ENCODE results near the gene TBC1D16. TPM values are rescaled to one million over a fixed set of nuclear protein-coding genes. Genes with fewer than 3 reads are reported as not detected.

Gene TBC1D16
- polyA plus RNA-seq (2012; ENCODE audit: insufficient read depth, insufficient read length) = 8.1 TPM

GRCh38 chr17:80035687-80035936 lies at the start of gene TBC1D16:
Gene TBC1D16, minus strand, starts transcription at chr17:80035872. Its CDS starts 22,325 bp downstream, at chr17:80013547.
- no peak for DNase-seq (ENCODE audit: low read depth, low spot score)
- peak within 1 kb of the TSS; percentile 73 for H3K4me3 ChIP-seq (ENCODE audit: low read length)

- no peak overlapping the region for H3K4me3 ChIP-seq (ENCODE audit: low read length)
- DNase-seq (ENCODE audit: low read depth, low spot score) = no peak
Observed at GRCh38 chr17:80084773-80085172, 49.1 kb upstream of the TBC1D16 start.

GRCh38 chr17:80083136-80083661 lies 47.5 kb upstream of the TBC1D16 start:
- DNase-seq (ENCODE audit: low read depth, low spot score) = no peak
- H3K4me3 ChIP-seq (ENCODE audit: low read length) = no peak overlapping the region

- peak; percentile 68 for DNase-seq (ENCODE audit: low read depth, low spot score)
- peak overlapping the region; percentile 25 for H3K4me3 ChIP-seq (ENCODE audit: low read length)
Observed at GRCh38 chr17:80082403-80083135, 46.9 kb upstream of the TBC1D16 start.

- DNase-seq (ENCODE audit: low read depth, low spot score) = no peak
- no peak overlapping the region for H3K4me3 ChIP-seq (ENCODE audit: low read length)
Observed at GRCh38 chr17:80081596-80081995, 45.9 kb upstream of the TBC1D16 start.

- DNase-seq (ENCODE audit: low read depth, low spot score) = no peak
- no peak overlapping the region for H3K4me3 ChIP-seq (ENCODE audit: low read length)
Observed at GRCh38 chr17:80080081-80080480, 44.4 kb upstream of the TBC1D16 start.

GRCh38 chr17:80072410-80072809 lies 36.7 kb upstream of the TBC1D16 start:
- DNase-seq (ENCODE audit: low read depth, low spot score) = no peak
- no peak overlapping the region for H3K4me3 ChIP-seq (ENCODE audit: low read length)

- no peak for DNase-seq (ENCODE audit: low read depth, low spot score)
- no peak overlapping the region for H3K4me3 ChIP-seq (ENCODE audit: low read length)
Observed at GRCh38 chr17:80071116-80071841, 35.6 kb upstream of the TBC1D16 start.

GRCh38 chr17:80070375-80071115 lies 34.9 kb upstream of the TBC1D16 start:
- no peak for DNase-seq (ENCODE audit: low read depth, low spot score)
- no peak overlapping the region for H3K4me3 ChIP-seq (ENCODE audit: low read length)

- no peak overlapping the region for H3K4me3 ChIP-seq (ENCODE audit: low read length)
- no peak for DNase-seq (ENCODE audit: low read depth, low spot score)
Observed at GRCh38 chr17:80068301-80069222, 32.9 kb upstream of the TBC1D16 start.

GRCh38 chr17:80067393-80067986 lies 31.8 kb upstream of the TBC1D16 start:
- no peak overlapping the region for H3K4me3 ChIP-seq (ENCODE audit: low read length)
- no peak for DNase-seq (ENCODE audit: low read depth, low spot score)

GRCh38 chr17:80065478-80066170 lies 30.0 kb upstream of the TBC1D16 start:
- no peak overlapping the region for H3K4me3 ChIP-seq (ENCODE audit: low read length)
- no peak for DNase-seq (ENCODE audit: low read depth, low spot score)

GRCh38 chr17:80064696-80065095 lies 29.0 kb upstream of the TBC1D16 start:
- no peak for DNase-seq (ENCODE audit: low read depth, low spot score)

GRCh38 chr17:80063830-80064585 lies 28.3 kb upstream of the TBC1D16 start:
- DNase-seq (ENCODE audit: low read depth, low spot score) = no peak
- no peak overlapping the region for H3K4me3 ChIP-seq (ENCODE audit: low read length)

More at GRCh38 chr17:80064696-80065095, 29.0 kb upstream of the TBC1D16 start:
- H3K4me3 ChIP-seq (ENCODE audit: low read length) = no peak overlapping the region

GRCh38 chr17:80061421-80061820 lies 25.7 kb upstream of the TBC1D16 start:
- DNase-seq (ENCODE audit: low read depth, low spot score) = no peak

GRCh38 chr17:80060644-80061043 lies 25.0 kb upstream of the TBC1D16 start:
- no peak overlapping the region for H3K4me3 ChIP-seq (ENCODE audit: low read length)
- DNase-seq (ENCODE audit: low read depth, low spot score) = no peak

More at GRCh38 chr17:80061421-80061820, 25.7 kb upstream of the TBC1D16 start:
- H3K4me3 ChIP-seq (ENCODE audit: low read length) = no peak overlapping the region

GRCh38 chr17:80058311-80058955 lies 22.8 kb upstream of the TBC1D16 start:
- no peak overlapping the region for H3K4me3 ChIP-seq (ENCODE audit: low read length)
- DNase-seq (ENCODE audit: low read depth, low spot score) = no peak

Measured in Jurkat, Clone E6-1 (cell line).